Suprapubic skin (tissue), 2 donors: ENCODE measurements around the gene STAP1.

Experiments
- EP300 ChIP-seq: sonication (generic); formaldehyde crosslinking; IDR thresholded peaks from one replicate; pipeline ENCODE4 v1.6.1; 2017; ENCODE audit warnings: antibody characterized with exemption
- POLR2A ChIP-seq, 2 donors: fragments of 450-650 bp; IDR thresholded peaks; one replicate each; pipeline ENCODE4 v1.6.1; 2017; ENCODE audit warnings: antibody characterized with exemption in 2 of 2, mild to moderate bottlenecking in 2 of 2, moderate library complexity in 2 of 2

GRCh38 chr4:67549123-67549522 is 9.4 kb upstream of the STAP1 start:
- TF ChIP-seq EP300 (no peak), POLR2A (IDR thresholded peaks at IDR 0.05) (no peak)
